ENCODE data around the gene RAB11FIP3. TPM values are rescaled to one million over a fixed set of nuclear protein-coding genes. Genes with fewer than 3 reads are reported as not detected.
"Not testable (repeated sequence)": the region's sequence is repeated elsewhere in the genome, so short reads cannot be mapped to it uniquely, and the experiment has no call there.

Gene RAB11FIP3
- total RNA-seq, 2 donors from 2014 or later: 39.9 to 45.1 TPM

GRCh38 chr16:505479-506245 is 80.2 kb downstream of the RAB11FIP3 start:
- H3K36me3 Mint-ChIP-seq (ENCODE audit: low read depth): no peaks in the 10 kb centered on the region
- no peak for DNase-seq
- H3K27me3 Mint-ChIP-seq: no peaks in the 10 kb centered on the region
- no peaks in the 10 kb centered on the region for H3K9me3 ChIP-seq (ENCODE audit: control insufficient read depth, low read length, poor library complexity, severe bottlenecking)
- ATAC-seq: no peak
- H3K4me3 Mint-ChIP-seq: no peak overlapping the region
- no peaks in the 10 kb centered on the region for H3K4me1 Mint-ChIP-seq
- H3K27ac Mint-ChIP-seq: no peak overlapping the region

DNA sequence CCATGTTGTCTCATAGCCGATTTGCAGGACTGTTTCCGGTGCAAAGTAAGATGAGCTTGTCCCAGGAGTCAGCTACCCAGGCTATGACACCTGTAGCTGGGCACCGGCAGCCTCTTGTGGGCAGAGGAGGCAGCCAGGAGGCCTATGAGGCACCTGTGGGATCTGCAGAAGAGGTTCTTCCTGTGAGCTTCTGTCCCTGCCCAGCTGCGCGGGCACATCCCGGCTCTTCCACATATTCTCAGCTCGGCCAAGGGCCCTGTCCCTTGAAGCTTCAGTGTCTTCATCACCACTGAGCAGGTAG is 80.7 kb downstream of the RAB11FIP3 start:
- ATAC-seq (no peak), DNase-seq (no peak)
- no peak overlapping the region for H3K27ac Mint-ChIP-seq
- H3K4me3 Mint-ChIP-seq: no peak overlapping the region
- H3K36me3 Mint-ChIP-seq (ENCODE audit: low read depth): no peaks in the 10 kb centered on the region
- no peaks in the 10 kb centered on the region for H3K9me3 ChIP-seq (ENCODE audit: control insufficient read depth, low read length, poor library complexity, severe bottlenecking)
- no peaks in the 10 kb centered on the region for H3K27me3 Mint-ChIP-seq
- H3K4me1 Mint-ChIP-seq: no peaks in the 10 kb centered on the region

- H3K4me1 Mint-ChIP-seq; H3K27ac Mint-ChIP-seq; DNase-seq; H3K27me3 Mint-ChIP-seq; H3K4me3 Mint-ChIP-seq; H3K36me3 Mint-ChIP-seq (ENCODE audit: low read depth); H3K9me3 ChIP-seq (ENCODE audit: control insufficient read depth, low read length, poor library complexity, severe bottlenecking); ATAC-seq: not testable (repeated sequence)
Measured at GRCh38 chr16:507527-507926, 82.1 kb downstream of the RAB11FIP3 start.

DNA sequence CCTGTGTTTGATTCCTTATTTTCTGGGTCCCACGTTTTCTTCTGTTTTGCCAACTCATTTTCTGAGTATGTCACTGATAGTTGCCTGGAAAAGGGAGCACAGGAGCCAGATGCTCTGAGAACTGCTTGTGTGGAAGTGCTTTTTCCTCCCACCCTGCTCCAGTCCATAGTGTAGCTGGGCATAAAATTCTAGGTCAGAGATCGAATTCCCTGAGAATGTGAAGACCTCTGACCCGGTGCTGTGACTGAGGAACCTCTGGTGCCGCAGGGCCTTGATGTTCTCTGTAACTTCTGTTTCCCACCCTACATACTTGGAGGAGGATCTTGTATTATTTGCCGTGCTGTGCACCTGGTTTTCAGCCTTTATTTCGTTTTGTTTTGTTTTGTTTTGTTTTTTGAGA is 82.5 kb downstream of the RAB11FIP3 start:
- no peaks in the 10 kb centered on the region for H3K9me3 ChIP-seq (ENCODE audit: control insufficient read depth, low read length, poor library complexity, severe bottlenecking)
- Mint-ChIP-seq H3K27me3 (no peaks in the 10 kb centered on the region), H3K4me3 (no peak overlapping the region), H3K4me1 (no peaks in the 10 kb centered on the region), H3K27ac (no peak overlapping the region), H3K36me3 (ENCODE audit: low read depth) (no peaks in the 10 kb centered on the region)
- no peak for ATAC-seq
- no peak for DNase-seq

- DNase-seq (no peak), ATAC-seq (no peak)
- Mint-ChIP-seq H3K27ac (no peak overlapping the region), H3K4me1 (no peaks in the 10 kb centered on the region), H3K36me3 (ENCODE audit: low read depth) (no peaks in the 10 kb centered on the region), H3K27me3 (no peaks in the 10 kb centered on the region), H3K4me3 (peak overlapping the region; percentile 25)
- no peaks in the 10 kb centered on the region for H3K9me3 ChIP-seq (ENCODE audit: control insufficient read depth, low read length, poor library complexity, severe bottlenecking)
Measured at GRCh38 chr16:508884-509736, 83.7 kb downstream of the RAB11FIP3 start.

GRCh38 chr16:510066-510825 is 84.8 kb downstream of the RAB11FIP3 start:
- H3K27me3 Mint-ChIP-seq: no peaks in the 10 kb centered on the region
- H3K36me3 Mint-ChIP-seq (ENCODE audit: low read depth): no peaks in the 10 kb centered on the region
- ATAC-seq (no peak), DNase-seq (no peak)
- H3K4me3 Mint-ChIP-seq: no peak overlapping the region
- no peak overlapping the region for H3K27ac Mint-ChIP-seq
- H3K4me1 Mint-ChIP-seq: no peaks in the 10 kb centered on the region
- no peaks in the 10 kb centered on the region for H3K9me3 ChIP-seq (ENCODE audit: control insufficient read depth, low read length, poor library complexity, severe bottlenecking)

DNA sequence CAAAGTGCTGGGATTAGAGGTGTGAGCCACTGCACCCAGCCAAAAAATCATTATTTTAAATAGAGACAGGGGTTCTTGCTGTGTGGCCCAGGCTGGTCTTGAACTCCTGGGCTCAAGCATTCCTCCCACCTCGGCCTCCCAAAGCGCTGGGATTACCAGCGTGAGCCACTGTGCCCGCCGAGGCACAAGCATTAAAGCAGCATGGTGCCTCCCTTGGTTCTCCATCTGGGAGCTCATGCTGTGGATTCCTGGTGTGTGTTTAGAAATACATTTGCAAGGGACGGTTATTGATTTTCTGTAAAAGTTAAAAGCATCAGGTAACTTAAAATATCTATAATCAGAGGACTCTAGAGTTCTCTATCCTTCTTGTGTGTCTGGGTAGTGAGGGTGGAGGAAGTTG is 87.4 kb downstream of the RAB11FIP3 start:
- H3K27me3 Mint-ChIP-seq: no peaks in the 10 kb centered on the region
- no peaks in the 10 kb centered on the region for H3K36me3 Mint-ChIP-seq (ENCODE audit: low read depth)
- H3K4me1 Mint-ChIP-seq: no peaks in the 10 kb centered on the region
- DNase-seq (no peak), ATAC-seq (no peak)
- no peak overlapping the region for H3K4me3 Mint-ChIP-seq
- H3K9me3 ChIP-seq (ENCODE audit: control insufficient read depth, low read length, poor library complexity, severe bottlenecking): no peaks in the 10 kb centered on the region
- no peak overlapping the region for H3K27ac Mint-ChIP-seq

- no peaks in the 10 kb centered on the region for H3K9me3 ChIP-seq (ENCODE audit: control insufficient read depth, low read length, poor library complexity, severe bottlenecking)
- ATAC-seq: no peak
- Mint-ChIP-seq H3K4me3 (no peak overlapping the region), H3K4me1 (no peaks in the 10 kb centered on the region), H3K27me3 (no peaks in the 10 kb centered on the region), H3K36me3 (ENCODE audit: low read depth) (no peaks in the 10 kb centered on the region), H3K27ac (peak overlapping the region; percentile 41)
- no peak for DNase-seq
Measured at GRCh38 chr16:513950-514349, 88.5 kb downstream of the RAB11FIP3 start.

DNA sequence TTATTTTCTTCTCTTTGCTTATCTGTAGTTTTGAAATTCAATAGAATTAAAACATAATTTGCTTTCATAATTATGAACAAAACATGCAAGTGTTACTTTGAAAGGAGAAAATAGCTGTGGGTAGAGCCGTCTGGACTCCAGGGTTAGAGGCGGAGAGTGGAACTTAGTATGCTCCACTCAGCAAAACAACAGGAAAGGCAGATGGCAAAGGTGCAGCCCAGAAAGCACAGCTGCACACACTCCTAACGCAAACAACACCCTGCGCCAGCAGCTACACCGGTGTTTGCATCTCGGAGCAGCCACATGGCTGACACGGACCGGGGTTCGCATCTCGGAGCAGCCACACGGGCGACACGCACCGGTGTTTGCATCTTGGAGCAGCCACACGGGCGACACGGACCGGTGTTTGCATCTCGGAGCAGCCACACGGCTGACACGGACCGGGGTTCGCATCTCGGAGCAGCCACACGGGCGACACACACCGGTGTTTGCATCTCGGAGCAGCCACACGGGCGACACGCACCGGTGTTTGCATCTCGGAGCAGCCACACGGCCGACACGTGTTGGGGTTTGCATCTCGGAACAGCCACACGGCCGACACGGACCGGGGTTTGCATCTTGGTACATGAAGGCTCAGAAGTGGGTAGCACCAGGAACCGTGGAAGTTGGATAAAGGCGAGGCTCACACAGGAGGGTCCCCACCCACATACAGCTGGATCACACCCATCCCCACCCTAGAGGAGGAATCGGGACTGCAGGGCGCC is 89.9 kb downstream of the RAB11FIP3 start:
- no peaks in the 10 kb centered on the region for H3K9me3 ChIP-seq (ENCODE audit: control insufficient read depth, low read length, poor library complexity, severe bottlenecking)
- Mint-ChIP-seq H3K4me3 (no peak overlapping the region), H3K36me3 (ENCODE audit: low read depth) (no peaks in the 10 kb centered on the region), H3K4me1 (no peaks in the 10 kb centered on the region), H3K27me3 (no peaks in the 10 kb centered on the region), H3K27ac (no peak overlapping the region)
- DNase-seq (no peak), ATAC-seq (no peak)

DNA sequence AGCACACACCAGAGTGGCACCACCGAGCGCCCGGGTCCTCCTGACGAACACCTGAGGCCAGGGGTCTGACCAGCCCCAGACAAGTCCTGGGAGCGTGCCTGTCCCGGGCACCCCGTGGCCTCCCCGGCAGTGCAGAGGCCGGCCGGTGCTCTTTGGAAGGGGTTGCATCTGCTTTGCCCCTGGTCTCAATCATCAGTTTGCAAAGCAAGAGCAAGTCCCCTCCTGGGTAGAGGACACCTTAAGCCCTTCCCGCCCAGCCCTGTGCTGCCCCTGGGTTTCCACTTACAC is 90.4 kb downstream of the RAB11FIP3 start:
- DNase-seq (no peak), ATAC-seq (no peak)
- Mint-ChIP-seq H3K4me1 (no peaks in the 10 kb centered on the region), H3K27me3 (no peaks in the 10 kb centered on the region), H3K27ac (no peak overlapping the region), H3K36me3 (ENCODE audit: low read depth) (no peaks in the 10 kb centered on the region), H3K4me3 (no peak overlapping the region)
- H3K9me3 ChIP-seq (ENCODE audit: control insufficient read depth, low read length, poor library complexity, severe bottlenecking): no peaks in the 10 kb centered on the region

DNA sequence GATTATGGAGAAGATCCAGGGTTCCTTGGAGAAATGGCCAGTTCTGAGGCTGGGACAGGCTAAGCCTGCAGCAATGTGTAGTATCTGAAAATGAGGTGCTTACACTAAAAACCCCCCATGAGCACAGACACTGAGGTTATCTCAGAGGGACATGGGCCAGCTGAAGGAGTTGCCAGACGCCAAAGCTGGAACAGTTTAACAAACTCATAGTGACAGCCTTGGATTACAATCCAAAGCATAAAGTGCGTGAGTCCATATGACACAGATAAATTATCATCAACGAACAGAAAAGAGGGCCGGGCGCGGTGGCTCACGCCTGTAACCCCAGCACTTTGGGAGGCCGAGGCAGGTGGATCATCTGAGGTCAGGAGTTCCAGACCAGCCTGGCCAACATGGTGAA is 90.9 kb downstream of the RAB11FIP3 start:
- Mint-ChIP-seq H3K36me3 (ENCODE audit: low read depth) (no peaks in the 10 kb centered on the region), H3K27ac (no peak overlapping the region), H3K4me1 (no peaks in the 10 kb centered on the region), H3K4me3 (no peak overlapping the region), H3K27me3 (no peaks in the 10 kb centered on the region)
- H3K9me3 ChIP-seq (ENCODE audit: control insufficient read depth, low read length, poor library complexity, severe bottlenecking): no peaks in the 10 kb centered on the region
- no peak for ATAC-seq
- no peak for DNase-seq

DNA sequence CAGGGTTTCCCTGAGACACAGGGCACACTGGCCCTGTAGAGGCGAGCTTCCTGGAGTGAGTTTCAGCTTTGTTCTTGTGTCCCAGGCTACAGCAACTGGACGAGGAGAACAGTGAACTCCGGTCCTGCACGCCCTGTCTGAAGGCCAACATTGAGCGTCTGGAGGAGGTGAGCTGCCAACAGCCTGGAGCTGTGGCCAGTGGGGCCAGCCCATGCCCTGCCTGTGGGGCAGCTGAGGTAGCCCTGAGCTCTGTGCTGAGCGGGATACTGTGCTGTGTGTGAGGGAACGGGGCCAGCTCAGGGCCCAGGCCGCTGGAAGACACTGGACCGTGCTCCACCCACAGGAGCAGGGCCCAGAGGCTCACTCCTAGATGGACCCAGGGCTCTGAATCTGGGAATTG is 93.4 kb downstream of the RAB11FIP3 start:
- ATAC-seq (no peak), DNase-seq (no peak)
- no peaks in the 10 kb centered on the region for H3K27me3 Mint-ChIP-seq
- no peaks in the 10 kb centered on the region for H3K4me1 Mint-ChIP-seq
- H3K4me3 Mint-ChIP-seq: no peak overlapping the region
- no peaks in the 10 kb centered on the region for H3K9me3 ChIP-seq (ENCODE audit: control insufficient read depth, low read length, poor library complexity, severe bottlenecking)
- H3K36me3 Mint-ChIP-seq (ENCODE audit: low read depth): no peaks in the 10 kb centered on the region
- no peak overlapping the region for H3K27ac Mint-ChIP-seq

DNA sequence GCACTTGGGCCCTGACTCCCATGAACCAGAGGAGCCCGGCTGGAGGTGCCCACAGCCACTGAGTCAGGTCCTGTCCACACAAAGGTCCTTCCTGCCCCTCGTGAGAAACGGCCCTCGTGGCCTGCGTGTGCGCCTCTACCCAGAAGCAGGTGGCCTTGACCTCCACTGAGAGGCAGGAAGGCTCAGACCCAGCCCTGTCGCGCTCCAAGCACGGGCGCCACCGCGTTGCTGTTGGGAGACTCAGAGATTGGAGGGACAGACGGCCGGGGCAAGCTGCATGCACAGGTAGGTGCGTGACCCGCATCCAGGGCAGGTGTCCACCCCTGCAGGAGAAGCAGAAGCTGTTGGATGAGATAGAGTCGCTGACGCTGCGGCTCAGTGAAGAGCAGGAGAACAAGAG is 94.0 kb downstream of the RAB11FIP3 start:
- no peak overlapping the region for H3K27ac Mint-ChIP-seq

More for the DNA sequence above, 94.0 kb downstream of the RAB11FIP3 start:
- no peaks in the 10 kb centered on the region for H3K36me3 Mint-ChIP-seq (ENCODE audit: low read depth)
- H3K27me3 Mint-ChIP-seq: no peaks in the 10 kb centered on the region
- DNase-seq (no peak), ATAC-seq (no peak)
- H3K4me1 Mint-ChIP-seq: no peaks in the 10 kb centered on the region
- H3K9me3 ChIP-seq (ENCODE audit: control insufficient read depth, low read length, poor library complexity, severe bottlenecking): no peaks in the 10 kb centered on the region
- H3K4me3 Mint-ChIP-seq: no peak overlapping the region

Measured in T-helper 17 cell (primary cell).